CD4-positive, alpha-beta T cell treated with Interferon gamma for 1 hour (primary cell): ENCODE data around the gene CST1.
"Not testable (repeated sequence)": the region's sequence is repeated elsewhere in the genome, so short reads cannot be mapped to it uniquely, and the experiment has no call there.

ENCODE experiments used
- DNase-seq: peaks from one replicate; pipeline ENCODE4 v3.0.0-alpha.2; 2020

CST1 gene

GRCh38 chr20:23750786-23751185, at the start of gene CST1:
CST1 (minus strand) TSS chr20:23750935; CDS start chr20:23750866, 69 bp downstream.
- not testable (repeated sequence) for DNase-seq

- peak; percentile 6 for DNase-seq
Measured at GRCh38 chr20:23799216-23799847, 48.6 kb upstream of the CST1 start.

- no peak for DNase-seq
Measured at GRCh38 chr20:23795526-23795925, 44.8 kb upstream of the CST1 start.

- no peak for DNase-seq
Measured at GRCh38 chr20:23794841-23795240, 44.1 kb upstream of the CST1 start.

- DNase-seq: no peak
Measured at GRCh38 chr20:23794065-23794464, 43.3 kb upstream of the CST1 start.

GRCh38 chr20:23783447-23783846, 32.7 kb upstream of the CST1 start:
- no peak for DNase-seq

- no peak for DNase-seq
Measured at GRCh38 chr20:23782366-23782983, 31.7 kb upstream of the CST1 start.

GRCh38 chr20:23778676-23779075, 27.9 kb upstream of the CST1 start:
- not testable (repeated sequence) for DNase-seq

GRCh38 chr20:23777380-23777779, 26.6 kb upstream of the CST1 start:
- DNase-seq: not testable (repeated sequence)

- DNase-seq: no peak
Measured at GRCh38 chr20:23776067-23776771, 25.5 kb upstream of the CST1 start.

- DNase-seq: no peak
Measured at GRCh38 chr20:23774081-23774480, 23.3 kb upstream of the CST1 start.

GRCh38 chr20:23773579-23773978, 22.8 kb upstream of the CST1 start:
- no peak for DNase-seq

GRCh38 chr20:23773127-23773526, 22.4 kb upstream of the CST1 start:
- DNase-seq: no peak

GRCh38 chr20:23772074-23772473, 21.3 kb upstream of the CST1 start:
- DNase-seq: no peak

GRCh38 chr20:23770384-23770783, 19.6 kb upstream of the CST1 start:
- no peak for DNase-seq

- not testable (repeated sequence) for DNase-seq
Measured at GRCh38 chr20:23768520-23768919, 17.8 kb upstream of the CST1 start.

- no peak for DNase-seq
Measured at GRCh38 chr20:23766531-23766930, 15.8 kb upstream of the CST1 start.

- DNase-seq: no peak
Measured at GRCh38 chr20:23765578-23765977, 14.8 kb upstream of the CST1 start.

GRCh38 chr20:23764630-23765029, 13.9 kb upstream of the CST1 start:
- DNase-seq: not testable (repeated sequence)

- DNase-seq: no peak
Measured at GRCh38 chr20:23763345-23763744, 12.6 kb upstream of the CST1 start.

GRCh38 chr20:23759306-23759940, 8.7 kb upstream of the CST1 start:
- no peak for DNase-seq

GRCh38 chr20:23756792-23757191, 6.1 kb upstream of the CST1 start:
- not testable (repeated sequence) for DNase-seq

- not testable (repeated sequence) for DNase-seq
Measured at GRCh38 chr20:23755131-23755611, 4.4 kb upstream of the CST1 start.
